ENCODE measurements around the gene NINJ1.

GRCh38 chr9:93173365-93174051 is 39.5 kb upstream of the NINJ1 start:
- TF ChIP-seq CTCF (IDR thresholded peaks at IDR 0.05; ENCODE audit: extremely low read depth in 1 of 2, insufficient read depth in 1 of 2, low read depth in 1 of 2, low read length in 2 of 2) (no peak), EZH2 (IDR thresholded peaks at IDR 0.05; ENCODE audit: borderline replicate concordance, low read depth, low read length, severe bottlenecking) (no peak)
